Uterus (tissue), 2 donors: Measurements from ENCODE around the gene IGFBPL1.

Source experiments
- POLR2A ChIP-seq, 2 donors: fragments of 450-650 bp; IDR thresholded peaks; one replicate each; pipeline ENCODE4 v1.6.1; 2016; ENCODE audit warnings: antibody characterized with exemption in 2 of 2, mild to moderate bottlenecking in 1 of 2, moderate library complexity in 1 of 2
- TF ChIP-seq, protein P1 (sequence below), 4 experiments: fragments of 200-600 bp in 2 of 4; fragments of 450-650 bp in 2 of 4; sonication (generic) in 2 of 4; IDR thresholded peaks; one replicate each; pipeline ENCODE4 v1.5.1; 2016 to 2019; ENCODE audit warnings: antibody characterized with exemption in 4 of 4, mild to moderate bottlenecking in 2 of 4, moderate library complexity in 1 of 4

DNA sequence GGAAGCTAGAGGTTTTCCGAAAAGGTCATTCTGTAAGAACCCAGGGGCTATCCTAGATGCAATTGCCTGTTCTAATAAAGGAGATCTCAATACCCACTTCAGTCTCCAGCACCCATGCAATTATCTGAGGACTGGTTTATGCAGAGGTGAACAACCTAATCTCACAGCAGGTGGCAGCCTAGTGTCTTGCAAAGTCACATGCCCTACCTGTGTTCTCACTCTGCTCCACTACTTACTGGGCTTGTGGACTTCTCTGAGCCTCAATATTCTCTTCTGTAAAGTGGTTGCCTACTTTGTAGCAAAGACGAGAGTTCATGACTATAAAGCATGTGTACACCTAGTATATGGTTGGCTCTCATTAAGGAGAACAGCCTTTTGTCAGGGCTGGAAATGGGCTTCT lies 52.8 kb downstream of the IGFBPL1 start:
- no peak for TF ChIP-seq POLR2A (IDR thresholded peaks at IDR 0.05)
- TF ChIP-seq, protein P1, sequence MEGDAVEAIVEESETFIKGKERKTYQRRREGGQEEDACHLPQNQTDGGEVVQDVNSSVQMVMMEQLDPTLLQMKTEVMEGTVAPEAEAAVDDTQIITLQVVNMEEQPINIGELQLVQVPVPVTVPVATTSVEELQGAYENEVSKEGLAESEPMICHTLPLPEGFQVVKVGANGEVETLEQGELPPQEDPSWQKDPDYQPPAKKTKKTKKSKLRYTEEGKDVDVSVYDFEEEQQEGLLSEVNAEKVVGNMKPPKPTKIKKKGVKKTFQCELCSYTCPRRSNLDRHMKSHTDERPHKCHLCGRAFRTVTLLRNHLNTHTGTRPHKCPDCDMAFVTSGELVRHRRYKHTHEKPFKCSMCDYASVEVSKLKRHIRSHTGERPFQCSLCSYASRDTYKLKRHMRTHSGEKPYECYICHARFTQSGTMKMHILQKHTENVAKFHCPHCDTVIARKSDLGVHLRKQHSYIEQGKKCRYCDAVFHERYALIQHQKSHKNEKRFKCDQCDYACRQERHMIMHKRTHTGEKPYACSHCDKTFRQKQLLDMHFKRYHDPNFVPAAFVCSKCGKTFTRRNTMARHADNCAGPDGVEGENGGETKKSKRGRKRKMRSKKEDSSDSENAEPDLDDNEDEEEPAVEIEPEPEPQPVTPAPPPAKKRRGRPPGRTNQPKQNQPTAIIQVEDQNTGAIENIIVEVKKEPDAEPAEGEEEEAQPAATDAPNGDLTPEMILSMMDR (IDR thresholded peaks at IDR 0.05) = peak; percentile 40 to 50 (median 45)
